ENCODE results near the gene SCYGR7. TPM values are rescaled to one million over a fixed set of nuclear protein-coding genes. Genes with fewer than 3 reads are reported as not detected.
A peak's percentile ranks its signal among the peaks of the same experiment; 100 is the strongest.

Gene SCYGR7, protein sequence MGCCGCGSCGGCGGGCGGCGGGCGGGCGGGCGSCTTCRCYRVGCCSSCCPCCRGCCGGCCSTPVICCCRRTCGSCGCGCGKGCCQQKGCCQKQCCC
- total RNA-seq (2014; rRNA removed; shearing (Covaris generic)): not detected in 2 replicates

DNA sequence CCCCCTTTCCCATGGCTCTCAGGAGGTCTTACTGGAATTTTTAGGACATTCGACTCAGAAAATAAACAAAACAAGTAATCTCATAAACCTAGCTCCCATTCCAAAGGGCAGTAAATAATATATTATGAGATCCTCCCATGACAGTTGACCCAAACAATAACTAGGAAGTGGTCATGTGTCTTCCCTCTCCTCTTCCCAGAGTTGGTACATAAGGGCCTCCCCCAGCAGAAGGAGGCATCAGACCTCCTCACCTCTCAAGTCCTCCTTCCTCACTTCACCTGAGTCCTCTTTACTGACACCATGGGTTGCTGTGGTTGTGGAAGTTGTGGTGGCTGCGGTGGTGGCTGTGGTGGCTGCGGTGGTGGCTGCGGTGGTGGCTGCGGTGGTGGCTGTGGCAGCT is at the start of gene SCYGR7:
SCYGR7 (plus strand) TSS at position 301 of the 400 bp plus-strand sequence; CDS start at position 301, 0 bp downstream.

DNA sequence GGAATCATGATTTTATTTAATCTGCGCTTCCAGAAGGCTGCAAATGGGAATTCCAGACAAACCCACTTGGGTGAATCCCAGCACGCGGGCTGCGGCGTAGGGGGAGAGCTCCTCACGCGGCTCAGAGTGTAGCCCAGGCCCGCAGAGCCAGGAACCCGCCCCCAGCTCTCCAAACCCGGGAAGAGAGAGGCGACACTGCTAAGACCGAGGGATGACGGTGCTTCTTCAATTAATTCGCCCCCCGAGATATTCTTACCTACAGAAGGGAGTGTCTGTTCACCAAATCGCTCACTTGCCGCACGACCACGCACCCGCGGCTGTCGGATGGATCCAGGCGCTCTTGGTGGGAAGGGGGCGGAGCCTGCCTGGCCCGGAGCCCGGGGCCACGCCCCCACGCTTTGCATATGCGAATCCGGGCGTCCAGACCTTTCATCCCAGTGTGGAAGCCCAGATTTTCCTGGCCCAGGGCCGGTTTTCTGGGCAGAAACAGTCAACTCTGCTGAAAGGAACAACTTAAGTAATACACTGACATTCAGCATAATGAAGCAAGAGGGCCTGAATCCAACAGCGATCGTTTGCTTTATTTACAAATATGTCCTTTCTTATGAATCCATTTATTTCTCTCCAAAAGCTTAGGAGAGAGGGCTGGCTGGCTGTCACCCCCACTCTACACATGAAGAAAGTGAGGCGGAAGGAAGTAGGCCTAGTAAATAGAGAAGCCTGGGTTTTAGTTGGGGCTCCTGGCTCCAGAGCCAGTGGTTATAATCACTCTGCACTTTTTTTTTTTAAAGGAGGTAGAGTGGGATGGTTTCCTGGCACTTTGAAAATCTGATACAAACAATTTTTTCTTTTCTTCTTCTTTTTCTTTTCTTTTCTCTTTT is 10.2 kb upstream of the SCYGR7 start, which contains the start of gene SLC19A3:
SLC19A3 (minus strand) TSS at position 342 of the 881 bp plus-strand sequence. CDS start 15,710 bp downstream, outside the sequence.

DNA sequence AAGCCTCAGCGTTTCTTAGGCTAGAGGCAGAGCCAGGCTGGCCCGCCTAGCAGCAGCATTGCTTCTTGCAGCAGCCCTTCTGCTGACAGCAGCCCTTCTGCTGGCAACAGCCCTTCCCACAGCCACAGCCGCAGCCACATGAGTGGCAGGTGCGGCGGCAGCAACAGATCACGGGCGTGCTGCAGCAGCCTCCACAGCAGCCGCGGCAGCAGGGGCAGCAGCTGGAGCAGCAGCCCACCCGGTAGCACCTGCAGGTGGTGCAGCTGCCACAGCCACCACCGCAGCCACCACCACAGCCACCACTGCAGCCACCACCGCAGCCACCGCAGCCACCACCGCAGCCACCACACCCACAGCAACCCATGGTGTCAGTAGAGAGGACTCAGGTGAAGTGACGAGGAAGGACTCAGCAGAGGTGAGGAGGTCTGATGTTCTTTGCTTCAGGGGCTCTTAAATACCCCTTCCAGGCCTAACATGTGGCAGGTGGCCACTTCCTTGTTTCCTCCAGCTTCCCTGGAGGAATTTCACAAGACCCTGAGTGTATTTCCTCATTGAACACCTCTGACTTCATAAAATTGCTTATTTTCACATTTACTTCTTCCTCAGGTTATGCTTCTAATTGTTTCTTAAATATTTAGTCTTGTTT is 3.6 kb upstream of the SCYGR7 start, which contains the start of gene SCYGR6:
SCYGR6 (minus strand) TSS at position 364 of the 646 bp plus-strand sequence; CDS start at position 364, 0 bp downstream.

DNA sequence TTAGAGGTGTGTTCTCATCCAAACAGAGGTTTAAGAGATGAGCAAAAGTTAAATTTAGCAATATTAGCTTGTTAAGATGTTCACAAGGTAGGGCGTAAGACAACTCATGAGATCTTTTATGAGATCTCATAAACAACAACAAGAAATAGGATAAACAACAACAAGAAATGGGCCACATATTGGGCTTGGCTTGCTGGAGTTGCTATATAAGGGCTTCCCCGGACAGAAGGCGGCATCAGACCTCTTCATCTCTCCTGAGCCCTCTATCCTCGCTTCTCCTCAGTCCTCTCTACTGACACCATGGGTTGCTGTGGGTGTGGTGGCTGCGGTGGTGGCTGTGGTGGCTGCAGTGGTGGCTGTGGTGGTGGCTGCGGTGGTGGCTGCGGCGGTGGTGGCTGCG is 17.5 kb downstream of the SCYGR7 start, which contains the start of gene SCYGR8:
SCYGR8 (plus strand) TSS at position 301 of the 400 bp plus-strand sequence; CDS start at position 301, 0 bp downstream.

Small RNA genes lying within 50 kb of the gene (small RNA-seq; reads per million reads assigned to genes)
- 0.54 reads per million, percentile 29 among the genes with 10 or more reads in this experiment for gene RNA5SP121
- gene SNRPGP8: not detected

Other genes with a start within 250 kb of the SCYGR7 start
- not detected in 2 replicates for gene SCYGR2, start 129.4 kb upstream of the SCYGR7 start, total RNA-seq (2014; rRNA removed; shearing (Covaris generic))
- not detected in 2 replicates for gene SCYGR3, start 113.5 kb upstream of the SCYGR7 start, total RNA-seq (2014; rRNA removed; shearing (Covaris generic))
- not detected in 2 replicates for gene SCYGR4, start 110.8 kb upstream of the SCYGR7 start, total RNA-seq (2014; rRNA removed; shearing (Covaris generic))
- gene SCYGR5, start 61.5 kb upstream of the SCYGR7 start, total RNA-seq (2014; rRNA removed; shearing (Covaris generic)): not detected in 2 replicates
- 0.68 and 1.1 TPM in 2 replicates for gene SLC19A3, start 10.3 kb upstream of the SCYGR7 start, total RNA-seq (2014; rRNA removed; shearing (Covaris generic))
- gene SCYGR6, start 3.6 kb upstream of the SCYGR7 start, total RNA-seq (2014; rRNA removed; shearing (Covaris generic)): not detected in 2 replicates
- gene SCYGR8, start 17.6 kb downstream of the SCYGR7 start, total RNA-seq (2014; rRNA removed; shearing (Covaris generic)): not detected in 2 replicates
- 1.3 TPM in 1 of 2 replicates, not detected in the other for gene CCL20, start 85.5 kb downstream of the SCYGR7 start, total RNA-seq (2014; rRNA removed; shearing (Covaris generic))
- gene DAW1, start 143.3 kb downstream of the SCYGR7 start, total RNA-seq (2014; rRNA removed; shearing (Covaris generic)): 0.11 TPM in 1 of 2 replicates, not detected in the other